Ishikawa (cell line): ENCODE results near the gene DNAAF9.

Source experiments
- CEBPB ChIP-seq: IDR thresholded peaks from 2 replicates; pipeline ENCODE4 v1.6.1; 2012
- CREB1 ChIP-seq: IDR thresholded peaks from 2 replicates; pipeline ENCODE4 v1.6.1; 2012; ENCODE audit warnings: low read depth
- EGR1 ChIP-seq: IDR thresholded peaks from 2 replicates; pipeline ENCODE4 v1.6.1; 2012
- EP300 ChIP-seq: IDR thresholded peaks from 2 replicates; pipeline ENCODE4 v1.6.1; 2012; ENCODE audit warnings: borderline replicate concordance
- FOXM1 ChIP-seq: IDR thresholded peaks from 2 replicates; pipeline ENCODE4 v1.6.1; 2012; ENCODE audit warnings: low read depth, borderline replicate concordance
- NFIC ChIP-seq: IDR thresholded peaks from 2 replicates; pipeline ENCODE4 v1.6.1; 2012
- RAD21 ChIP-seq: IDR thresholded peaks from 2 replicates; pipeline ENCODE4 v1.6.1; 2012; ENCODE audit warnings: low read depth
- TAF1 ChIP-seq: IDR thresholded peaks from 2 replicates; pipeline ENCODE4 v1.6.1; 2012; ENCODE audit warnings: low read depth, mild to moderate bottlenecking
- TCF12 ChIP-seq: IDR thresholded peaks from 2 replicates; pipeline ENCODE4 v1.6.1; 2012; ENCODE audit warnings: low read depth
- TEAD4 ChIP-seq: IDR thresholded peaks from 2 replicates; pipeline ENCODE4 v1.6.1; 2012
- USF1 ChIP-seq: IDR thresholded peaks from 2 replicates; pipeline ENCODE4 v1.6.1; 2012
- YY1 ChIP-seq: IDR thresholded peaks from 2 replicates; pipeline ENCODE4 v1.6.1; 2012; ENCODE audit warnings: low read depth
- ZBTB7A ChIP-seq: IDR thresholded peaks from 2 replicates; pipeline ENCODE4 v1.6.1; 2012; ENCODE audit warnings: low read depth
- TF ChIP-seq, protein P1 (sequence below): IDR thresholded peaks from 2 replicates; pipeline ENCODE4 v1.6.1; 2012
- TF ChIP-seq, protein P2 (sequence below): IDR thresholded peaks from 2 replicates; pipeline ENCODE4 v1.6.1; 2012; ENCODE audit warnings: low read depth, mild to moderate bottlenecking

The DNAAF9 gene

GRCh38 chr20:3374296-3374695 is 33.2 kb downstream of the DNAAF9 start:
- TF ChIP-seq EGR1: no peak
- TF ChIP-seq USF1: no peak
- no peak for TF ChIP-seq CREB1
- TF ChIP-seq, protein P1, sequence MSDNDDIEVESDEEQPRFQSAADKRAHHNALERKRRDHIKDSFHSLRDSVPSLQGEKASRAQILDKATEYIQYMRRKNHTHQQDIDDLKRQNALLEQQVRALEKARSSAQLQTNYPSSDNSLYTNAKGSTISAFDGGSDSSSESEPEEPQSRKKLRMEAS: no peak
- no peak for TF ChIP-seq TEAD4
- no peak for TF ChIP-seq NFIC
- TF ChIP-seq YY1: no peak
- TF ChIP-seq EP300: no peak
- no peak for TF ChIP-seq RAD21
- TF ChIP-seq TCF12: no peak
- TF ChIP-seq TAF1: no peak
- TF ChIP-seq ZBTB7A: no peak
- TF ChIP-seq, protein P2, sequence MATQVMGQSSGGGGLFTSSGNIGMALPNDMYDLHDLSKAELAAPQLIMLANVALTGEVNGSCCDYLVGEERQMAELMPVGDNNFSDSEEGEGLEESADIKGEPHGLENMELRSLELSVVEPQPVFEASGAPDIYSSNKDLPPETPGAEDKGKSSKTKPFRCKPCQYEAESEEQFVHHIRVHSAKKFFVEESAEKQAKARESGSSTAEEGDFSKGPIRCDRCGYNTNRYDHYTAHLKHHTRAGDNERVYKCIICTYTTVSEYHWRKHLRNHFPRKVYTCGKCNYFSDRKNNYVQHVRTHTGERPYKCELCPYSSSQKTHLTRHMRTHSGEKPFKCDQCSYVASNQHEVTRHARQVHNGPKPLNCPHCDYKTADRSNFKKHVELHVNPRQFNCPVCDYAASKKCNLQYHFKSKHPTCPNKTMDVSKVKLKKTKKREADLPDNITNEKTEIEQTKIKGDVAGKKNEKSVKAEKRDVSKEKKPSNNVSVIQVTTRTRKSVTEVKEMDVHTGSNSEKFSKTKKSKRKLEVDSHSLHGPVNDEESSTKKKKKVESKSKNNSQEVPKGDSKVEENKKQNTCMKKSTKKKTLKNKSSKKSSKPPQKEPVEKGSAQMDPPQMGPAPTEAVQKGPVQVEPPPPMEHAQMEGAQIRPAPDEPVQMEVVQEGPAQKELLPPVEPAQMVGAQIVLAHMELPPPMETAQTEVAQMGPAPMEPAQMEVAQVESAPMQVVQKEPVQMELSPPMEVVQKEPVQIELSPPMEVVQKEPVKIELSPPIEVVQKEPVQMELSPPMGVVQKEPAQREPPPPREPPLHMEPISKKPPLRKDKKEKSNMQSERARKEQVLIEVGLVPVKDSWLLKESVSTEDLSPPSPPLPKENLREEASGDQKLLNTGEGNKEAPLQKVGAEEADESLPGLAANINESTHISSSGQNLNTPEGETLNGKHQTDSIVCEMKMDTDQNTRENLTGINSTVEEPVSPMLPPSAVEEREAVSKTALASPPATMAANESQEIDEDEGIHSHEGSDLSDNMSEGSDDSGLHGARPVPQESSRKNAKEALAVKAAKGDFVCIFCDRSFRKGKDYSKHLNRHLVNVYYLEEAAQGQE: no peak
- no peak for TF ChIP-seq FOXM1
- no peak for TF ChIP-seq CEBPB

DNA sequence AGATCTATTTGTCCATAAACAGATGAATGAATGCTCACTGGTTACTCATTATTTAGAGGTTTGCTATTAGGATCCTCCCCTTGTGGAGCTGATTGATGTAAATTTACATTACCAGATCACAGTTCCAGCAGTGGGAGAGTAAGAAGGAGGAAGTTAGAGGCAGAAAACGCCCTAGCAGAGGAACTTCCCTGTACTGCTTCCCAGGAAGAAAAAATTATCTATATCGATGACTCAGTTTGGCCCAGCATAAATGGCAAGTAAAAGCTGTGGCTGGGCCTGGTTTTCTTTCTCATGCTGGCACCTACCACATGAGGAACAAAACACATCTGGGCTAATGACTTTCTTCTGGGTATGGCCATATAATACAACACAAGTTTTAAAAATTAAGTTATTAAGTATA is 35.7 kb downstream of the DNAAF9 start:
- TF ChIP-seq, protein P1: no peak
- TF ChIP-seq, protein P2: no peak

DNA sequence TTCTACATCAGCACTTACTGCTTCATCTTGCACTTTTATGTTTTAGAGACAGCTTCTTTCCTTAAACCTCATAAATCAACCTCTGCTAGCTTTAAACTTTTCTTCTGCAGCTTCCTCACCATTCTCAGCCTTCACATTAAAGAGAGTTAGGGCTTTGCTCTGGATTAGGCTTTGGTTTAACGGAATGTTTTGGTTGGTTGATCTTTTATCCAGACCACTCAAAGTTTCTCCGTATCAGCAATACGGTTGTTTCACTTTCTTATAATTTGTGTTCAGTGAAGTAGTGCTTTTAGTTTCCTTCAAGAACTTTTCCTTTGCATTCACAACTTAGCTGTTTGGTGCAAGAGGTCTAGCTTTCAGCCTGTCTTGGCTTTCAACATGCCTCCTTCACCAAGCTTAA is 40.4 kb downstream of the DNAAF9 start:
- TF ChIP-seq NFIC: no peak
- no peak for TF ChIP-seq RAD21
- TF ChIP-seq EGR1: no peak
- no peak for TF ChIP-seq USF1
- TF ChIP-seq, protein P1: no peak
- no peak for TF ChIP-seq TEAD4
- no peak for TF ChIP-seq CREB1
- no peak for TF ChIP-seq YY1
- no peak for TF ChIP-seq TAF1
- TF ChIP-seq CEBPB: no peak
- no peak for TF ChIP-seq TCF12
- TF ChIP-seq ZBTB7A: no peak
- TF ChIP-seq, protein P2: no peak
- TF ChIP-seq FOXM1: no peak
- no peak for TF ChIP-seq EP300

DNA sequence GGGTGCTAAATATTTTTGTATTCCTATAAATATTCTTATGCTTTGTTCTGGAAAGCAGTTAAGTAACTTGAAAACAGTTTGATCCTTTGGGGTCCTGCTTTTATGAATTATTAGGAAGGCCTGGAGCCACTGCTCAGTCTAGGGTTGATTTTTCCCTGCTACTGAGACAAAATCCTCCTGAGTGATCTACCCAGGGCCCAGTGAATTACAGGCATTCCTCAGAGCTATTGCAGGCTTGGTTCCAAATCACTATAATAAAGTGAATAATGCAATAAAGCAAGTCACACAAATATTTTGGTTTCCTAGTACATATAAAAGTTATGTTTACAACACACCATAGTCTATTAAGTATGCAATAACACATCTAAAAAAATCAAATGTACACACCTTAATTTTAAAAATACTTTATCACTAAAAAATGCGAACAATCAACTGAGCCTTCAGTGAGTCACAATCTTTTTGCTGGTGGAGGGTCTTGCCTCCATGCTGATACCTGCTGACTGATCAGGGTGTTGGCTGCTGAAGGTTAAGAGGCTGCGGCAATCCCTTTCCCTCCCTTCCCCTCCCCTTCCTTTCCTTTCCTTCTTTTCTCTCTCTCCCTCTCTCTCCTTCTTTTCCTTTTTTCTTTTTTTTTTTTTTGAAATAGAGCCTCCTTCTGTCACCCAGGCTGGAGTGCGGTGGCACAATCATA is 43.0 kb downstream of the DNAAF9 start:
- TF ChIP-seq EGR1 (no peak), TEAD4 (no peak), TAF1 (no peak), CEBPB (no peak), TCF12 (no peak), NFIC (no peak), CREB1 (no peak), USF1 (no peak), ZBTB7A (no peak), EP300 (no peak), RAD21 (no peak), FOXM1 (no peak), YY1 (no peak)
- TF ChIP-seq, protein P2: no peak
- TF ChIP-seq, protein P1: no peak
